Smooth muscle cell (in vitro differentiated cells): ENCODE data around the gene STOML1. TPM values are rescaled to one million over a fixed set of nuclear protein-coding genes. Genes with fewer than 3 reads are reported as not detected.

Experiments used
- DNase-seq: peaks from one replicate; lab custom pipeline; 2025; ENCODE audit not compliant: unreplicated experiment; lab: John Stamatoyannopoulos, UW
- H2AFZ ChIP-seq: fragments of 200-600 bp; sonication (generic); 2 replicates; pipeline ENCODE4 v1.6.0; 2016; ENCODE audit warnings: antibody characterized with exemption, low read depth, mild to moderate bottlenecking
- H3F3A ChIP-seq: fragments of 200-600 bp; sonication (generic); 2 replicates; pipeline ENCODE4 v1.6.0; 2017; ENCODE audit warnings: antibody characterized with exemption, low read depth
- H3K27ac ChIP-seq: fragments of 200-600 bp; sonication (generic); 2 replicates; pipeline ENCODE4 v1.5.1; 2016; ENCODE audit warnings: low read depth, mild to moderate bottlenecking
- H3K27me3 ChIP-seq: fragments of 200-600 bp; sonication (generic); 2 replicates; pipeline ENCODE4 v1.6.1; 2016; ENCODE audit warnings: low read depth, mild to moderate bottlenecking
- H3K36me3 ChIP-seq: fragments of 200-600 bp; sonication (generic); 2 replicates; pipeline ENCODE4 v1.5.1; 2016; ENCODE audit warnings: low read depth
- H3K4me1 ChIP-seq: fragments of 200-600 bp; sonication (generic); 2 replicates; pipeline ENCODE4 v1.5.1; 2016; ENCODE audit warnings: low read depth
- H3K4me2 ChIP-seq: fragments of 200-600 bp; sonication (generic); 2 replicates; pipeline ENCODE4 v1.6.0; 2016; ENCODE audit warnings: mild to moderate bottlenecking
- H3K4me3 ChIP-seq: fragments of 200-600 bp; sonication (generic); 2 replicates; pipeline ENCODE4 v1.5.1; 2016; ENCODE audit warnings: mild to moderate bottlenecking
- H3K79me2 ChIP-seq: fragments of 200-600 bp; sonication (generic); 2 replicates; pipeline ENCODE4 v1.6.0; 2016; ENCODE audit warnings: low read depth, mild to moderate bottlenecking
- H3K9ac ChIP-seq: fragments of 200-600 bp; sonication (generic); 2 replicates; pipeline ENCODE4 v1.6.0; 2016; ENCODE audit warnings: low read depth
- H3K9me3 ChIP-seq: fragments of 200-600 bp; sonication (generic); replicated peaks from 2 replicates; pipeline ENCODE4 v1.5.1; 2016; ENCODE audit warnings: low read depth
- H4K20me1 ChIP-seq: fragments of 200-600 bp; sonication (generic); 2 replicates; pipeline ENCODE4 v1.6.0; 2016; ENCODE audit warnings: low read depth
- WGBS: methylation state at CpG from one replicate; pipeline ENCODE4 v1.1.7; 2016; ENCODE audit warnings: low lambda C conversion rate; 5-methylcytosine and 5-hydroxymethylcytosine counted together
- polyA plus RNA-seq: library from polyadenylated mRNA; unstranded; fragments of >200 nt; fragmentation: Nextera tagmentation; extraction: Ambion mirVana; gene quantifications from 2 replicates; pipeline ENCODE4 v1.2.1, GENCODE V29; 2016
- total RNA-seq: library from RNA; depleted of rRNA; stranded (reverse); fragments of >200 nt; gene quantifications from 2 replicates; pipeline ENCODE4 v1.2.3, GENCODE V29; 2014
- TF ChIP-seq, protein P1 (sequence below): fragments of 200-600 bp; sonication (generic); IDR thresholded peaks from 2 replicates; pipeline ENCODE4 v1.5.1; 2017; ENCODE audit warnings: borderline replicate concordance, mild to moderate bottlenecking, antibody characterized with exemption; ENCODE audit not compliant: insufficient read depth, poor library complexity, severe bottlenecking

STOML1 gene
- total and polyA plus RNA-seq, 2 experiments from 2014 or later = 12.4 to 27.5 TPM

DNA sequence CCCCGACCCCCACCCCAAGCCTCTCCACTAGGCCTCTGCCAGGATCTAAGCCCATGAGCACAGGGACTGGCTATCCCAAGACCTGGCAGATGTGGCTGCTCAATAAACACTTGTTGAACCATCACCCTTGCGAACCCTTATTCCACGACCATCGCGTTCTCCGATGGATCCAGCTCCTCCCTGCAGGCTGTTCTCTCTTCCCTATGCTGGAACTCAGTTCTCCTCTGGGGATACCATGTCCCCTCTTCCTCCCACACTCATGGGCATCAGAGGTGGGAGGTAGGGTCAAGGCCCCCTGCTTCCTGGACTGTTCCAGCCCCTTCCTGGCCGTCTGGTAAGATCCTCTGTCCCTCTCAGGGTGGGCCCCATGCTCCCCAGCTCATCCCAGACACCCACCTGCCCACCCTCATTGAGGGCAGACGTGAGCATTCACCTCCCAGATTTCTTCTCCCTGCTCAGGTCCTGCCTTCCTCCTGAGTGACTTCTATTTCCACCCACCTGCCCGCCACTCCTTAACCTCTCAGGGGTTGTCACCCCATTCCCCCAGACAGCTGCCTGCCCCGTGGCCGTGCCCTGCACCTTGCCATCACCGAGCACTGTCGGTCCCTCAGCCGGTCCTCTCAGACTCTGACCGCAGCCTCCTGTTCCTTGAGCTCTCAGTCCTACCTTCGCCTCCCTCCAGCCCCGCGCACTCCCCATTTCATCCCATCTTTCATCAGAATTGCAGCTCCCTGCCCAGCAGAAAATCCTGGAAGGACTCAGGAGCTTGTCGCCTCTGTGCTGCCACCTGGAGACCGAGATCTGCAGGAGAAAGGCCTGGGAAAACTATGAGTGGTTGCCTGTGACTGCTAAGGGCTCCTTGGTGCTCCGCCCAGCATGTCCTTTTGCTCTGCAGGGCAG is 44.4 kb upstream of the STOML1 start:
- Histone ChIP-seq H3K9ac (no peak overlapping the region), H3K36me3 (no peaks in the 10 kb centered on the region)
- WGBS = 72% methylated on average over 20 of the region's 21 CpGs

DNA sequence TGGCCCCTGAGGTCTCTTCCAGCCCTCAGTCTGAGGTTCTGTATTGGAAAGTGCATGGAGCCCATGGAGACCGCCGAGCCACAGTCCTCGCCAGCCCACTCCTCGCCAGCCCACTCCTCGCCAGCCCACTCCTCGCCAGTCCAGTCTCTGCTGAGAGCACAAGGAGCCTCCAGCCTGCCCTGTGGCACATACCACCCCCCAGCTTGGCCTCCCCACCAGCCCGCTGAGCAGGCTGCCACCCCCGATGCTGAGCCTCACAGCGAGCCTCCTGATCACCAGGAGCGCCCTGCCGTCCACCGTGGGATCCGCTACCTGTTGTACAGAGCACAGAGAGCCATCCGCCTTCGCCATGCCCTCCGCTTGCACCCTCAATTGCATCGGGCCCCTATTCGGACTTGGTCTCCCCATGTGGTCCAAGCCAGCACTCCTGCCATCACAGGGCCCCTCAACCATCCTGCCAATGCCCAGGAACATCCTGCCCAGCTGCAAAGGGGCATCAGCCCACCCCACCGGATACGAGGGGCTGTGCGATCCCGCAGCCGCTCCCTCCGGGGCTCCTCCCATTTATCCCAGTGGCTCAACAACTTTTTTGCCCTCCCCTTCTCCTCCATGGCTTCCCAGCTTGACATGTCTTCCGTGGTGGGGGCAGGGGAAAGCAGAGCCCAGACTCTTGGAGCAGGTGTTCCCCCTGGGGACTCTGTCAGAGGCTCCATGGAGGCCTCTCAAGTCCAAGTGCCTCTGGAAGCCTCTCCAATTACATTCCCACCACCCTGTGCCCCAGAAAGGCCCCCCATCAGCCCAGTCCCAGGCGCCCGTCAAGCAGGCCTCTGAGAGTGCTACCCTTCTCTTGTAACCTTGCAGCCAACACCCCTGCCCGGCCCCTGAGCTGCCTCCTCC is 43.3 kb upstream of the STOML1 start:
- DNase-seq = no peak
- Histone ChIP-seq H3K9me3 (no peaks in the 10 kb centered on the region), H2AFZ (no peak overlapping the region), H3K27ac (no peak overlapping the region), H3K4me1 (peaks cover 5% of the 10 kb centered on the region), H4K20me1 (no peaks in the 10 kb centered on the region), H3K79me2 (no peaks in the 10 kb centered on the region), H3K9ac (no peak overlapping the region), H3K36me3 (no peaks in the 10 kb centered on the region), H3F3A (peaks cover 13% of the 10 kb centered on the region), H3K4me3 (no peak overlapping the region), H3K27me3 (no peaks in the 10 kb centered on the region), H3K4me2 (no peak overlapping the region)
- WGBS = 98% methylated on average over 27 of the region's 28 CpGs
- TF ChIP-seq, protein P1, sequence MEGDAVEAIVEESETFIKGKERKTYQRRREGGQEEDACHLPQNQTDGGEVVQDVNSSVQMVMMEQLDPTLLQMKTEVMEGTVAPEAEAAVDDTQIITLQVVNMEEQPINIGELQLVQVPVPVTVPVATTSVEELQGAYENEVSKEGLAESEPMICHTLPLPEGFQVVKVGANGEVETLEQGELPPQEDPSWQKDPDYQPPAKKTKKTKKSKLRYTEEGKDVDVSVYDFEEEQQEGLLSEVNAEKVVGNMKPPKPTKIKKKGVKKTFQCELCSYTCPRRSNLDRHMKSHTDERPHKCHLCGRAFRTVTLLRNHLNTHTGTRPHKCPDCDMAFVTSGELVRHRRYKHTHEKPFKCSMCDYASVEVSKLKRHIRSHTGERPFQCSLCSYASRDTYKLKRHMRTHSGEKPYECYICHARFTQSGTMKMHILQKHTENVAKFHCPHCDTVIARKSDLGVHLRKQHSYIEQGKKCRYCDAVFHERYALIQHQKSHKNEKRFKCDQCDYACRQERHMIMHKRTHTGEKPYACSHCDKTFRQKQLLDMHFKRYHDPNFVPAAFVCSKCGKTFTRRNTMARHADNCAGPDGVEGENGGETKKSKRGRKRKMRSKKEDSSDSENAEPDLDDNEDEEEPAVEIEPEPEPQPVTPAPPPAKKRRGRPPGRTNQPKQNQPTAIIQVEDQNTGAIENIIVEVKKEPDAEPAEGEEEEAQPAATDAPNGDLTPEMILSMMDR = no peak

More for the DNA sequence above, 44.4 kb upstream of the STOML1 start:
- H4K20me1 ChIP-seq = no peaks in the 10 kb centered on the region
- H3F3A ChIP-seq = peaks cover 14% of the 10 kb centered on the region
- H3K79me2 ChIP-seq = no peaks in the 10 kb centered on the region
- no peak for DNase-seq
- H3K9me3 ChIP-seq = no peaks in the 10 kb centered on the region
- H3K4me1 ChIP-seq = peaks cover 15% of the 10 kb centered on the region
- no peaks in the 10 kb centered on the region for H3K27me3 ChIP-seq
- no peak overlapping the region for H2AFZ ChIP-seq
- no peak overlapping the region for H3K27ac ChIP-seq
- H3K4me2 ChIP-seq = no peak overlapping the region
- no peak overlapping the region for H3K4me3 ChIP-seq
- TF ChIP-seq, protein P1 = peak; percentile 49

DNA sequence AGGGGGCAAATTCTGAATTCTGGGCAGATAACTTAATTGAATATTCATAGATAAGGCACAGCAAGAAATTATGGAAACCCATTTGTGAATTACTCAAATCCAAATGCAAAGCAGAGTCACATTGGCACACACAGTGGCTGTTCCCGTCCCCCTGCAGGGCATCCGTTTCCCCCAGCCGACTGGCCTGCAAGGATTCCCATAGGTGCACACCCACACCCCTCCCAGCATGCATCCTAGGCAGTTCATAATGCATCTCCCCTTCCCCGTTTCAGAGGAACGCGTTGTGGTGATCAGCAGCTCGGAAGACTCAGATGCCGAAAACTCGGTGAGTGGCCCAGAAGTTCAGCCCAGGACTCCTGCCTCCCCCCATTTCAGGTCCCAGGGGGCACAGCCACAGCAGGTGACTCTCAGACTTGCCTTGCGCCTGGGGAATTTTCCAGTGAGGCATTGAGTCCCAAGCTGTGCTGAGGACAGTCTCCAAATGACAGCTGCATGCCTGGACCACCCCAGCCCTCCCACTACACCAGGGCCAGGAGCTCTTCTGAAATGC is 42.2 kb upstream of the STOML1 start:
- Histone ChIP-seq H3K27me3 (no peaks in the 10 kb centered on the region), H3K36me3 (no peaks in the 10 kb centered on the region), H3K4me3 (no peak overlapping the region), H3K9ac (no peak overlapping the region), H3K4me2 (no peak overlapping the region), H3K27ac (no peak overlapping the region), H3F3A (peaks cover 2% of the 10 kb centered on the region), H3K79me2 (no peaks in the 10 kb centered on the region), H3K4me1 (no peaks in the 10 kb centered on the region), H2AFZ (no peak overlapping the region), H4K20me1 (no peaks in the 10 kb centered on the region), H3K9me3 (no peaks in the 10 kb centered on the region)
- TF ChIP-seq, protein P1 = no peak
- DNase-seq = no peak
- WGBS = 90% methylated on average over 10 of the region's 10 CpGs
